ENCODE results near the gene NFIB. TPM values are rescaled to one million over a fixed set of nuclear protein-coding genes. Genes with fewer than 3 reads are reported as not detected.

Gene NFIB
- total RNA-seq, 4 donors from 2014 or later, result 40.2 to 150 (median 83.7) TPM

DNA sequence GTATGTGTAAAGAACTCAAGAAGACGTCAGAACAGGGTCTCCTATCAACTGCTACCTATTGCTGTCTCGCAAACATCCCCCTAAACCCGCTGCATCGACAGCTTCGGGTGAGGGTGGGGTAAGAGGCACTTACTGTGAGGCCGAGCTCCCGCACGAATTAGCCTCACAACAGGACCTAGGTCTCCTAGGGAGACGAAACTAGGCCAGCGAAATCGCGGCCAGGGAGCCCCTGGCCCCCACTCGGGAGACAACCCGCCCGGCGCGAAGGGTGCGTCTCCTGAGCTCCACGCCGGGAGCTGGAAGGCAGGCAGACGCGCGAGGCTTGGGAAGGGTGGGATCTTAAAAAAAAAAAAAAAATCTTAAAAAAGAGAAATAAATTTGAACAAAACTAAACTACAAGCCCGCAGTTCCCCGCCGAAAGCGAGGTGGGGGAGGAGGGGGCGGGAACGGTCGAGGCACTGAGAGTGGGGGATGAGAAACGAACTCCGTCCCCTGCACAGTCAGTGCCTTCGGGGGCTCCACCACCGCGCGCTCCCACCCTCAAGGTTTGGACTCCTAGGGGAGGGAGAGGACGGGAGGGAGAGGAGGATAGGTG is 33.0 kb upstream of the NFIB start:
- in situ Hi-C loops (cut with MboI; ENCODE audit: low pct_ligation_motif_present in 1 of 4, low pct_unique_long_range_greater_than_20kb in 1 of 4, low sequenced_read_pairs in 3 of 4), result no loop called here
- Histone ChIP-seq H3K9me3 (no peaks in the 10 kb centered on the region), H3K4me3 (peak overlapping the region in 3 of 4 donors; percentile 30 to 48 (median 31)), H3K27ac (peak overlapping the region; percentile 15 to 73 (median 48)), H3K4me1 (peaks cover 18 to 51% (median 36%) of the 10 kb centered on the region in 4 donors), H3K27me3 (peaks cover 100% of the 10 kb centered on the region), H3K36me3 (no peaks in the 10 kb centered on the region)
- intact Hi-C loops (cut with DNase I; ENCODE audit: low total_unique reads), result no loop called here
- TF ChIP-seq, protein P1, sequence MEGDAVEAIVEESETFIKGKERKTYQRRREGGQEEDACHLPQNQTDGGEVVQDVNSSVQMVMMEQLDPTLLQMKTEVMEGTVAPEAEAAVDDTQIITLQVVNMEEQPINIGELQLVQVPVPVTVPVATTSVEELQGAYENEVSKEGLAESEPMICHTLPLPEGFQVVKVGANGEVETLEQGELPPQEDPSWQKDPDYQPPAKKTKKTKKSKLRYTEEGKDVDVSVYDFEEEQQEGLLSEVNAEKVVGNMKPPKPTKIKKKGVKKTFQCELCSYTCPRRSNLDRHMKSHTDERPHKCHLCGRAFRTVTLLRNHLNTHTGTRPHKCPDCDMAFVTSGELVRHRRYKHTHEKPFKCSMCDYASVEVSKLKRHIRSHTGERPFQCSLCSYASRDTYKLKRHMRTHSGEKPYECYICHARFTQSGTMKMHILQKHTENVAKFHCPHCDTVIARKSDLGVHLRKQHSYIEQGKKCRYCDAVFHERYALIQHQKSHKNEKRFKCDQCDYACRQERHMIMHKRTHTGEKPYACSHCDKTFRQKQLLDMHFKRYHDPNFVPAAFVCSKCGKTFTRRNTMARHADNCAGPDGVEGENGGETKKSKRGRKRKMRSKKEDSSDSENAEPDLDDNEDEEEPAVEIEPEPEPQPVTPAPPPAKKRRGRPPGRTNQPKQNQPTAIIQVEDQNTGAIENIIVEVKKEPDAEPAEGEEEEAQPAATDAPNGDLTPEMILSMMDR (IDR thresholded peaks at IDR 0.05), result no peak
- TF ChIP-seq POLR2AphosphoS5 (IDR thresholded peaks at IDR 0.05) (no peak), EP300 (IDR thresholded peaks at IDR 0.05; ENCODE audit: low read depth) (no peak), POLR2A (IDR thresholded peaks at IDR 0.05) (no peak)
- DNase-seq, result no peak
- 1 to 15% methylated on average over 13 to 37 of the region's 37 CpGs for WGBS, 2 donors (ENCODE audit: low coverage in 1 of 2)

DNA sequence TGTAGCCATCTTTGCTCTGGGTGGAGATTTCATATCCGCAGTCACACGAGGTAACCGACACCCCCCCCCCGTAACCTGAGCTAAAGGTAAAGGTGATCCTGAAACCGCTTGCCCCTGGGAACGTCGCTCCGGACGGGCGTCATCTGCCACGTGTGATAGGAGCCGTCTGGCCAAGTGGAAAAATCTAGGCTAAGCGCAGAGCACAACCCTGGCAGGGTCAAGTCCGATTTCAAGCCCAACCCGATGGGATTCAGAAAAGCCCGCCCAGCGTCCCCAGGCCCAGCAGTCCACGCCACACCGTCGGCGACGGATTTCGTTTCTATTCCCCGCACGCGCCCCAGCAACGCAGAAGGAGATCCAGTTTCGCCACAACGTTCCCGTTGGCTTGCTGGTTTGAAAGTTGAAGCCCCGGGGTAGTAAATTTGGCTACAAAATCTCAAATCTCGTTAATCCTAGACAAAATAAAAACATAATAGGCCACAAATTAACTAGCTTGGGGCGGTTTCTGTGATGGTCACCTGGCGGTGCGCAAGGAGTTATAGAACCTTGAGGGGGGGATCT is 32.4 kb upstream of the NFIB start:
- peak overlapping the region in 1 of 4 donors; percentile 59 for H3K27ac ChIP-seq
- TF ChIP-seq POLR2AphosphoS5 (IDR thresholded peaks at IDR 0.05) (peak in 2 of 3 donors; percentile 23 to 42), POLR2A (IDR thresholded peaks at IDR 0.05) (no peak), EP300 (IDR thresholded peaks at IDR 0.05; ENCODE audit: low read depth) (no peak)
- TF ChIP-seq, protein P1 (IDR thresholded peaks at IDR 0.05), result no peak
- H3K27me3 ChIP-seq, result peaks cover 100% of the 10 kb centered on the region
- H3K36me3 ChIP-seq, result no peaks in the 10 kb centered on the region
- no peaks in the 10 kb centered on the region for H3K9me3 ChIP-seq
- H3K4me1 ChIP-seq, result peaks cover 18 to 51% (median 36%) of the 10 kb centered on the region in 4 donors
- no peak for DNase-seq
- in situ Hi-C loops (cut with MboI; ENCODE audit: low pct_ligation_motif_present in 1 of 4, low pct_unique_long_range_greater_than_20kb in 1 of 4, low sequenced_read_pairs in 3 of 4), result no loop called here
- WGBS, 2 donors (ENCODE audit: low coverage in 1 of 2), result 15 to 19% methylated on average over 4 to 33 of the region's 35 CpGs
- H3K4me3 ChIP-seq, result peak overlapping the region in 2 of 4 donors; percentile 31 to 48
- intact Hi-C loops (cut with DNase I; ENCODE audit: low total_unique reads), result no loop called here

DNA sequence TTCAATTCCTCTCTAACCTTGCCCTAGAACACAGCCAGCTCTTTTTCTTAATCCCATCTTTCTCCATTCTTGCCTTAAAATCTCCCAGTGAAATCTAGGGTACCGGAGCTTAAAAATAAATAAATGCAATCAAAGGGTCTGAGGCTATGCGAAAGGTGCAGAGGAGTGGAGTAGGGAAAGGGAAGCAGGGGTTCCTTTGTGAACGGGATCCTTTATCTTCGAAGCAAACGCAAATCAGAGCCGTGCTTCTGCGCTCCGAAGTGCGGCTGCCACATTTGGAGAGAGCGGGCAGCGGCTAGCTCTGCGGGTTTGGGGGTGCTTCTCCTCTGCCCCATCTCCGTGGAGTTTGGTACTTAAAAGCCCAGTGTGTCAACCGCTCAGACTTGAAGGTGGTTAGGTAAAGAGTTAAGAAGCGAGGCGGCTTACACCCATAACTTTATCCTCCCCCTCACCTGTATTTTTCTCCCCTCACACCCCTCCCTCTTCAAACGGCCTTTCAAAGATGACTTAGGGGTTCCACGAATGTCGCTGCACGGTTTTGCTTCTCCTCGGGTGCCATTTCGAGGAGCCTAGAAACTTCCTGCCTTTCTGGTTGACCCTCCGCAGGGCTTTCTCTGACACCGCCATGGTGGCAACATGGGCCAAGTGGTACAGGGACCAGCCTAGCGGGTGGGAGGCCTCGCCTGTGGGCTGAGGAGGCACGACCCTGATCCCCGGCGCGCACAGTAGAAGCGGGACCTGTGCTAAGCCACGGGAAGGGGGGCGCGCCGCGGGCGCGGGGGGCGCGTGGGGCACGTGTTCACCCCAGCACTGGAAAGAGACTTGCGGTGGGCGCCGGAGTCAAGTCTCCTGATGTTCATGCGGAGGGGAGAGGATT is 31.7 kb upstream of the NFIB start:
- H3K9me3 ChIP-seq, result no peaks in the 10 kb centered on the region
- H3K27me3 ChIP-seq, result peaks cover 100% of the 10 kb centered on the region
- WGBS, 2 donors (ENCODE audit: low coverage in 1 of 2), result 17 to 26% methylated on average over 14 to 25 of the region's 45 CpGs
- in situ Hi-C loops (cut with MboI; ENCODE audit: low pct_ligation_motif_present in 1 of 4, low pct_unique_long_range_greater_than_20kb in 1 of 4, low sequenced_read_pairs in 3 of 4), result no loop called here
- DNase-seq, result no peak
- intact Hi-C loops (cut with DNase I; ENCODE audit: low total_unique reads), result no loop called here
- TF ChIP-seq, protein P1 (IDR thresholded peaks at IDR 0.05), result no peak
- TF ChIP-seq POLR2AphosphoS5 (IDR thresholded peaks at IDR 0.05), result no peak
- TF ChIP-seq POLR2A (IDR thresholded peaks at IDR 0.05), result no peak
- TF ChIP-seq EP300 (IDR thresholded peaks at IDR 0.05; ENCODE audit: low read depth), result no peak
- H3K4me1 ChIP-seq, result peaks cover 18 to 51% (median 36%) of the 10 kb centered on the region in 4 donors
- no peaks in the 10 kb centered on the region for H3K36me3 ChIP-seq
- H3K27ac ChIP-seq, result no peak overlapping the region
- peak overlapping the region in 2 of 4 donors; percentile 31 to 48 for H3K4me3 ChIP-seq

DNA sequence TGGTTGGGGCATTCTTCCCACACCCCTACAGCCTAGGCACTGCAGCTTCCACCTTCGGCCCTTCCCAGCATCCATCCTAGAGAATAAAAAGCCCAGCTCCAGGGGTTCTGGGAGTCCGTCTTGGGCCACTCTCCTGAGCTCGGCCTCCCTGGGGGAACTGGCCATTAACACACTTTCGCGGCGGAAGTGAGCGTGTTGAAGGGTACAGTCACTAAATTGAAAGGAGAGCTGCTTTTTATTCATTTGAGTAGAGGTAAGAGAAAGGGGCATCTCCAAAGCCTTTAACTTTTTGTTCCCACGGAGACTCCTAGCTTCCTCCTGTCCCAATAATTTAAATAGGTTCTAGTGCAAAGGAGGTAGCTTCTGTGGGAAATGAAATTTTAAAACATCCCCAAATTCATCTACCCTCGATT is 31.0 kb upstream of the NFIB start:
- Histone ChIP-seq H3K9me3 (no peaks in the 10 kb centered on the region), H3K4me3 (no peak overlapping the region), H3K27me3 (peaks cover 100% of the 10 kb centered on the region), H3K36me3 (no peaks in the 10 kb centered on the region), H3K27ac (peak overlapping the region in 1 of 4 donors; percentile 13), H3K4me1 (peaks cover 18 to 49% (median 36%) of the 10 kb centered on the region in 4 donors)
- intact Hi-C loops (cut with DNase I; ENCODE audit: low total_unique reads), result no loop called here
- in situ Hi-C loops (cut with MboI; ENCODE audit: low pct_ligation_motif_present in 1 of 4, low pct_unique_long_range_greater_than_20kb in 1 of 4, low sequenced_read_pairs in 3 of 4), result no loop called here
- DNase-seq, result no peak
- 37 to 38% methylated on average over 8 to 9 of the region's 9 CpGs for WGBS, 2 donors (ENCODE audit: low coverage in 1 of 2)
- TF ChIP-seq POLR2A (IDR thresholded peaks at IDR 0.05), result no peak
- TF ChIP-seq, protein P1 (IDR thresholded peaks at IDR 0.05), result no peak
- TF ChIP-seq EP300 (IDR thresholded peaks at IDR 0.05; ENCODE audit: low read depth), result no peak
